NCI-H2081 (cell line): Measurements from ENCODE around the gene MGST1.
A peak's percentile ranks its signal among the peaks of the same experiment; 100 is the strongest.

ENCODE experiments used
- DNase-seq, 2 experiments: peaks; one replicate each; lab custom pipeline; 2025; lab: John Stamatoyannopoulos, UW

MGST1 gene, protein sequence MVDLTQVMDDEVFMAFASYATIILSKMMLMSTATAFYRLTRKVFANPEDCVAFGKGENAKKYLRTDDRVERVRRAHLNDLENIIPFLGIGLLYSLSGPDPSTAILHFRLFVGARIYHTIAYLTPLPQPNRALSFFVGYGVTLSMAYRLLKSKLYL

DNA sequence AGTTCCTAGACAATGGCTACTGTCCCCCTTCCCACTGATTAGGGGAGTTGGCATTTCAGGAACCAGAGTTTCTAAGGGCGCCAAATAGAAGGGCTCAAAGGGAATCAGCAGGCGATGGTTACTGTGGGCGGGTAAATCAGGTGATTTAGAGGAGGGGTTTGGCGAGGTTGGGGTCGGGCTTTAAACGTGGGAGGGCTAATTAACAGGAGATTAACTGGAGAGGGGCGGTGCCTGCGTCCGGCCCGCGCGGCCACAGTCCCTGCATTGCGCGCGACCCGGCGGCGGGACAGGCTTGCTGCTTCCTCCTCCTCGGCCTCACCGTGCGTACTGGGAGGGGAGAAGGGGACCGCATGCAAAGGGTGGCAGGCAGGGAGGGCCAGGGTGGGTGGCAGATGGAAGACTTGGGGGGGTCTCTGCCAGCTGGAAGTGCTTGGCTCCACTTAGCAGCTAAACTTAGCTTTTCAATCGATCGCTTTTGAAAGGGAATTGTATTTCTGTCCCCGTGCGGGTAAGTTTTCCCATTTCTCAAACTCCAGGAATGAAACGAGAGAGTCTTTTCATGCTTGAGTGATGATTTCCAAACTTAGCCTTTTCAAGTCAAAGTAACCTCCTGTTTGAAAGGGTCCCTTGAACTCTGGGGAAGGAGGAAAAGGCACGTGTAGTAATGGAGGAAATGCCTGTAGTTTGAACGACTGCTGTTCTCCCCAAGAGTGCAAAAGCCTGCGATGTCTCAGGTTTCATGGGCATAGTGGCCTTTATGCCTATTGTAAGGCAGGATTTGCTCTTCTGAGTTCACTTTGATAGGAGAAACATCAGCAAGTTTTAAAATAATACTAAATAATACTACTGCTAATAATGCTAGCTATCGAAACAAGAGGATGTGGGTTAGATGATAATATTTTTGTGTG lies at the start of gene MGST1:
Gene MGST1 (plus strand): TSS at position 255 of the 908 bp plus-strand sequence. CDS start 6,608 bp downstream, outside the sequence.
- peak; percentile 96 to 97 for DNase-seq

DNA sequence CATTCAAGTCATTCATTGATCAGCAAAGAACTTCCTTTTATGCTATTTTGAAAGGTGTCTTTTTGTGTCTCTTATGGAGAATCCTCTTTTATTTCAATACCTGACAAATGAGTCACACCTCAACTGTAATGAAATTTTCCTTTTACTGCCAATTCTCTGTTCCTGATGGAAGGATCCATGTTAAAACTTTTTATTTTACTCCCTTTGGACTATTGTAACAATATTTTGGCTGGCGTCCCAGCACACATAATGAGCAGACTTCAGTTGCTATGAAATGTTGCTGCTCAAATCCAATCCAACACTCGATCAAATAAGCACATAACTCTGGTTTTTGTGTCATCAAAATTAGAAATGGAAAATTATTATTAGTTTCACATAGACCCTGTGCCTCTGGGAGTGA lies 48.0 kb upstream of the MGST1 start:
- no peak for DNase-seq

DNA sequence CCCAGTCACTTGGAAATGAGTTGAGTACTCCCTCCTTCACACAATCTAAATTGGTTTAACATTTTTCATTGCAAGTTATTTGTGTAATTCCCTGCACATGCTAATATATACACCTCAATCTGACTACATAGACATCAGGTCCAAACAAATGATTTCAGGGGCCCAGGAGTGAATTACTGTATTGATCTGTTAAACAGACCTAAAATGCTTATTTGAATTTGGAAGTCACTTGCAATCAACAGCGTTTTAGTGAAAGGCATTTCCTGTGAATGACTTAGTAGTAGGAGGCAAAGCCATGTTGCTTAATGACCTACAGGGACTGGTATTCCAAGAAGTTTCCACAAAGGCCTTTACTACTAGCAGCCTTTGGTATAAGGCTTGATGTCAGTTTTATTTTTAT lies 47.3 kb upstream of the MGST1 start:
- no peak for DNase-seq

DNA sequence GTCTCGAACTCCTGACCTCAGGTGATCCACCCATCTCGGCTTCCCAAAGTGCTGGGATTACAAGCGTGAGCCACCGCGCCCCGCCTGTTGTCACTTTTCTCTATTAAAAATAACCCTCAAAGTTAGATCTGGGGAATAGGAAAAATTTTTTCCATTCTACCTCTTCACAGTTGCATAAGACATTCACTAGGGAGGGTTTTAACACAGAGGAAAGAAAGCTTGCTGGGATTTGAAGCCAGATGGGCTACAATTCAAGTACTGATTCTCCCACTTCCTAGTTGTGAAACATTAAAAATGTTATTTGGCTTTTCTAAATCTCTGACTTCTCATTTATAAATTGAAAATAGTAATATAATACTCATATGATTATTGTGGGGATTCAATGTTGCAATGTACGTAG lies 46.7 kb upstream of the MGST1 start:
- no peak for DNase-seq

DNA sequence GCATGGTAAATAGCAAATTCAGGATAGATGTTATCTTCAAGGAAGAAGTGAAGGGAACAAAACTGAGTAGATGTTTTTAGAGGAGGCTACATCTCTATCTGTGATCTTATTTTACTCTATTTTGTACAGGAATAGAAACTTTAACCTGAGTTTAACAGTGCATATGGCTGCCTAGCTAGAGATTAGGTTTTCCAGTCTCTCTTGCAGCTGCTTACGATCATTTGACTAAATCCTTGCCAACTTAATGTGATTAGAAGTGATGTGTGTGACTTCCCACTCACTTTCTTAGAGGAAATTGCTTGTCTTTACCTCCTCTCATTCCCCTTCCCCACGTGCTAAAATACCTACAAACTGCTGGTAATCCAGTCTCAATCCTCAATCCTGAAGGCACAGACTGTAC lies 43.5 kb upstream of the MGST1 start:
- DNase-seq = no peak

DNA sequence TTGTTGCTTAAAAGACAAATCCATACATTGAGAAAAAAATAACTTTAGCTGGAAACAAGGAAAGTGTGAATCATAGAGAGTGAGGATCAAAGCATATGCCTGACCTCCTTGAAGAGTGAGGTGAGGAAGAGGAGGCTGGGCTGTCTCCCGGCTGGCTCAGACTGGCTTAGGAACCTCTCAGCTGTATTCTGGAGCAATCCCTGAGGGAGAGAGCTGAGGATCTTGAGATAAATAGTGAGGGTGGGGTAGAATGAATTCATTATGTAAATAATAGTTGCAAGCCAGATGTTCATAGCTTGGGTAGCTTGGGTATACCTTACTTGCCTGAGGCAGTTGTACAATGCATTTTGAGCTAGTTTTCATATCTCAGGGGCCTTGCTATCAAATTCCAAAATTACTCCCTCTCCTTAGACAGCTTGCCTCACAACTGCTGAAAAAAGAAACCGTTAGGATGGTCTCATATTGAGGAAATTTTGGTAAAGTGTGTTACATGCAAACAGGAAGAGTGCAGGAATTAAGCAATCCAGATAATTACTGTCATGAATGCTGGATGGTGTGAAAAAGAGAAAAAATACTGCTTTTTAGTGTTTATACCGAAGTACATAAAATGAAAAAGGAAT lies 39.5 kb upstream of the MGST1 start:
- DNase-seq = no peak

DNA sequence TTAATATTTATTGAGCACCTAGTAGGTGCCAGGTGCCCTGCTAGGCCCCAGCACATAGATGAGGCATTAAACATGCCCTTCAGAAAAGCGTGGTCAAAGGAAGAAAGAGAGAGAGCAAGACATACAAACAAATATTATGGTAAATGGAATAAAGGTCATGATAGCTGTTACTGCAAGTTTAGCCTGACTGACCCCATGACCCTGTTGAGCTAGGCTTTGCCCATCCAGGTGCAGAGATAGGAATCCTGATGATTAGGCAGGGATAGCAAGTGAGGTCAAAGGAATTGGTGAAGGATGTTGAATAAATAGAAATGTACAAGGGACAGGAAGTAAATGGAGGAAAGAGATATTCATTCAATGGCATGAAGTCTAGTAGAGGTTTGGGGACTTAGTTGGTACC lies 36.5 kb upstream of the MGST1 start:
- no peak for DNase-seq

DNA sequence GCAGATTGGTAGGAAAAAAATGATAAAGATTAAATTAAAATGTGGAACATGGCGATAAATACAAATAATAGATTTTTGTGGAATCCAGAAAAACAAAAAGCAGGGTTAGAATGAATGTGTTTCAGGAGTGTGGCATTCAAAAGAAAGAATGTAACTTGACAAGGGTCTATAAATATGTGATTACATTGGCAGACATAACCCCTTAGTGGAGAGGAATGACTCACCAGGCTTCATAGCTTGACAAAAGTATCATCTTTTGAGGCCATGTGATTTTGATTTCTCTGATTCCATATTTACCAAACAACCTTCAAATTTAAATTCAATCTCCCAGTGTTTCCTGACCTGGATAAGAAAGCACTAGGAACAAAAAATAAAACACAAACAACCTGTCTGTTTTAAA lies 24.4 kb upstream of the MGST1 start:
- no peak for DNase-seq

DNA sequence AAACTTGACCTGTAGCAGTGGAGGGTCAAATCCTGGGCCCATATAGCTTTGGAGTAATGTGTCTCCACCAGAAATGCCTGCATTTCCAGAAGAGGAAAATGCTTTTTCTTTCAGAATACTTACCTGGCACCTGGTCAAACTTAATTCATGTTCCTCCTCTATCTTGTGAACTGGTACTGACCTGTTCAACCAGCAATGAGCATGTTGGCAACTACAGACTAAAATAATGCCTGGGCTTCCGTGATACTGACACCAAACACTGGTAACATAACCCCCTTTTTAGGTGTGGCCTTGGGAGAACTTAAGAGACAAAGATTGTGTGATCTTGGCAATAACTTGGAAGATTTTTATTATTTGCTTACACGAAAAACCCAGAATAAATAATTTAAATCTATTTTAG lies 23.8 kb upstream of the MGST1 start:
- DNase-seq = peak in 1 of 2 experiments; percentile 46

DNA sequence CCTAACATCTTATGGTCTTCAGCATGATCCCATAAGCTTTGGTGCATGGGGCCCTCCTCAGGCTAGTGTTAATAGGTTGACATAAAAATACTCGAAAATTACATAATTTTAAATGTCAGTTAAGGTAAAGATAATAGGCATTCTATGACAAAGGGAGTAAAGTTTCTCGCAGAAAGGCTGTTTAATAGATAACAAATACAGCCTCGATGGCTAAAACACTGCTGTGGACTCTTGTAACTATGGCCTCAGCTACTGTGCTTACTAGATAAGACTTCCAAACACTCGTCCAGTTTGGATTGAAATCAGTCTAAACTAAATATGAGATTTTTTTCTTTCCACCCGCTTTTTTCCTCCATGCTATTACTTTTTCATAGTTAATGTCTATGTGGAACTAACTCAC lies 23.2 kb upstream of the MGST1 start:
- DNase-seq = peak; percentile 29 to 84

DNA sequence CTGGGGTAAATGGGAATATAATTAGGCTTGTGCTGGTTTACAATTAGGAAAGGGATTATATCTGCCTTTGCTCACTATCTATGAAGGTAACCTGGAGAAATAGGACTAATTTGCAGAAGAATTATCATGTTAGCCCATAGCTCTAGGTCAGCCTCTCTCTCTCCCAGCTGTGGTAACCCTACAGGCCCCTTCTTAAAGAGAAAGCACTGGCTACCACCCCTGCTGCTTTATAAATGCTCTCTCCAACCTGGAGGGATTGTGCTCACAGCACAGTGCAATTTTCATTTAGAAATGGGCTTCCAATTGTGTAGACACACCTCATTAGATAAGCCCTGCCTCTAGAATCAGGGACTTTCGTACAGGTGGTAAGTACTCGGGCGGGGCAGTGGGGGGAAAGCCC lies 22.7 kb upstream of the MGST1 start:
- peak; percentile 90 to 98 for DNase-seq

DNA sequence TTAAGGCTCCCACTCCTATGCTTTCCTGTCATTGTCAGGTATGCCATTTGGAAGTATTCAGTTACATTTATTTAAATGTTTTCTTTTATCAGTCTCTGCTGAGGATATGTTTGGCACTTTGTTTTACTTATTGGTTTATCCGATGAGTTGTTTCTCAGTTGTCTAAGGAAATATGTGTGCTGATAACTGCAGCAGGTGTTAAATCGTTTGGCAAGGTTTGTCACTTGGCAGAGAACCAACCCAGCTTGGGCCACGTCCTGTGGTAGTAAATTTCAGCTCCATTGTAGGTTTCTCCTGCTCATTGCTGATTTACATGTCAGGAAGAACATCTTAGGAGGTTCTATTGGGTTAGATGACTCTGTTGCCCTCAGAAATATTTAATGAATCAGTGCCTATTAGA lies 22.0 kb upstream of the MGST1 start:
- peak; percentile 79 to 97 for DNase-seq

DNA sequence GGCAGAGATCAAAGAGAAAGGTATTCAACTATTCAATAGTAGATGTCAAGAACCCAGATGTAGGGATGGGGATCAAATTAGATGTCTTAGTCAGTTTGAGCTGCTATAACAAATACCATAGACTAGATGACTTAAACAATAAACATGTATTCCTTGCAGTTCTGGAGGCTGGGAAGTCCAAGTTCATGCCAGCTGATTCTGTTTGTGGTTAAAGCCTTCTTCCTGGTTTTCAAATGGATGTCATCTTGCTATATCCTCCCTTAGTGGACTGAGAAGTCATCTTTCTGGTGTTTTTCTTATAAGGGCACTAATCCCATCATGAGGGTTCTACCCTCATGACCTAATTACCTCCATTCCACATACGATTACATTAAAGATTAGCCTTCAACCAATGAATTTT lies 19.5 kb upstream of the MGST1 start:
- DNase-seq = no peak

DNA sequence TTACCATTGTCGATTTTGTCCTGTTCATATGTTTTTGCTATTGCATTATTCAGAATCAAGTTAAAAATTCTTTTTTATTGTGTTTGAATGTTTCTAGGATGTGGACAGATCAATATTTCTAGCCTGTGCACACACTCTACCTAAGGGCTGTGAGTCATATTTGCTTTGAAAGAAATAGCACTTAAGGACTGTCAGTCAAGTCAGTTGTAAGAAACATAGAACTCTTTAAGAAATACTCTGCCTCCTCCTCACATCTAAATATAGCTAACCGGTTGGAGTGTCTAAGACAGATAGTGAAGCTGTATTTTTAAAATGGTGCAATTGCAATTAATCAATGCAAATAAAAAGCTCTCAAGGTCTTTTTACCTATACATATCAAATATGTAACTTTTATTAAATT lies 17.9 kb upstream of the MGST1 start:
- no peak for DNase-seq

DNA sequence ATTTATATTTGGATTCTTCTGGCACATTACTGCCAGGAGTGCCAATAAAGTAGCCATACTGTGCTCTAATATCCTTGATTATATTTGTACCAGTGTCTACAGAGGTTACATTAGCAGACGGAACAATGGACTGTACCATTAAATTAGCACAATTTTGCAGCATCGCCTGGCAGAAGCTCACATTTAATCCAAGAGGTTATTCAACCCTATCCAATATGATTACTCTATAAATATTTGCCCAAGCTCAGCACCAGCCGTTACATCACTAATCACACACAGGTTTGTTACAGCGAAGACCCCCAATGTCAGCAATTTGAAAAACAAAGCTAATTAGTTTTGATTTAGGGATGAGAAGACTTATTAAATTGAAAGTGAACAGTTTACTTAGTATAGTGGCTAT lies 16.9 kb upstream of the MGST1 start:
- peak; percentile 94 to 100 for DNase-seq

DNA sequence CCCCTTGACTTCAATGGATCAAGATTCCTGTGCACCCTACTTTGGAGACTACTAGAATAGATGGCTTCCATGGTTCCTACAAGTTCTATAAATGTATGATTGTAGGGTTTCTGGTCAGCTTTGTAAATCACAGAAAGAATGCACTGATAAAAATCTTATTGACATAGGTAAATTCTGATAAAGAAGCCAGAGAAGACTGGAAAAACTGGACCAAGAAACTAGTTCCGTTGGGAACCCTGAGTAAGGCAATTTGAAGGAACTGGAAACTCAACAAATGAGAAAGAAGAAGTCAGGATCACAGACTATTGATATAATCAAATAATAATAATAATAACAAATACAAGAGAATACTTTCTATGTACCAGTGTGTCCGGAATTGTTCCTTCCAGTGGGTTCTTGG lies 15.4 kb upstream of the MGST1 start:
- DNase-seq = no peak

DNA sequence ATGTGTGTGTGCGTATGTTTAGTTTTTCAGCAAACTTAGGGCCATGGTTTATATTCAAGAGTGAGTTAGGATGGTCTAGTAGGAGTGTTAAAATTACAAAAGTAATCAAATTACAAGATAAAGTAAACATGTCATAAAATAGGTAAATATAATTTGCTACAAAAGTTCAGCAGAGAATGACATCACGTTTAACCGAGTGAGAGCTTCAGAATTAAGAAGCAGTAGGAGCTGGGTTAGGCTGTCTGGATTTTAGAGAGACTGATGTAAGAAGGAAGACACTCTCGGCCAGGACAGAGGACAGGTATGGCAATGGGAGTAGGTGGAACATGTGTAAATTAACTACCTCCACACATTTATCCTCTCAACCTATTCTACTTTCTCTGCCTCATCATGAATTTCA lies 11.6 kb upstream of the MGST1 start:
- no peak for DNase-seq

DNA sequence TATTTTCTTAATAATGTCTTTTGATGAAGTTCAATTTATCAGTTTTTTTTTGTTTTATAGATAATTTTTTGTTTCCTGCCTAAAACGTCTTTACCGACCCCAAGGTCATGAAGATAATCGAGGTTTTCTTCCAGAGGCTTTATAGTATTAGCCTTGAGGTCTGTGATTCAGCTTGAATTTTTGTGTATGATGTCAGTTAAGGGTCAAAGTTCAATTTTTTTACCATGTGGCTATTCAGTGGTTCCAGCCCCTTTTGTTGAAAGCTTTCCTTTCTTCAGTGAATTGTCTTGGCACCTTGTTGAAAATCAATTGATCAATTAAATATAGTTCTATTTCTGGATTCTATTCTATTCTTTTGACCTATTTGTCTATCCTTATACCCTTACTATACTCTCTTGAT lies 3.2 kb upstream of the MGST1 start:
- DNase-seq = no peak

DNA sequence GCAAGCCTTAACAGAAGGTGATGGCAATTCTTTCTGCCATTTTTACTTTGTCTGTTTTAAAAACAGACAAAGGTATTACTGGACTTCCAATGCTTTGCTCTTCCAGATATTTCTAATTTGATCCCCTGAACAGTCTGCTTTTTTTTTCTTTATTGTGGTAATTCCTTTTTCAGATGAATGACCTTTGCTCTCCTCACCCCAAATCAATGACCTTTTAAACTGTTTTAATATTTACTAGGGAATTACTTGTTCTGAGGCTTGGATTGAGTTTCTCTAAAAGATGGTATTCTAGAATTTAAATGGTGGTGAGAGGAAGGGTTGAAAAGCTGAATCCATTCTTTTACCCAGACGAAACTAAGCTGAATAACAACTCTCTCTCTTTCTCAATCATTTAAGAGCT lies 2.3 kb upstream of the MGST1 start:
- no peak for DNase-seq

DNA sequence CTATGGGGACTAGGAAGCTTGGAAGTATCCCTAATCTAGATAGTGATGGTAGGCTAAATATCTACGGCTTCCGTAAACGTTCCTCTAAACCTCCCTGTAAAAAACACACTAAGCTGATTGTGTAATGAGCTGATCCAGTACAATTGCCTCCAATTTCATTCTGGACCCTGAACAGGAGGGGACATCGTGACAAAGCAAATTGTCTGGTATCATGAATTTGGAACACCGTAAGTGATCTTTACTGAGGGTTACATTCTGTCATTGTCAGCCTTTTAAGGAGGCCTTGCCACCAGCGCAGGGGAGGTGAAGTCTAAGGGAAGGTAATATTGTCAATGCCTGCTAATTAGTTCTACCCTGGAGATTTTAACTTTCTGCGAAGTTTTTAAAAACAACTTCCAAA lies 487 bp upstream of the MGST1 start:
- DNase-seq = peak in 1 of 2 experiments; percentile 72

DNA sequence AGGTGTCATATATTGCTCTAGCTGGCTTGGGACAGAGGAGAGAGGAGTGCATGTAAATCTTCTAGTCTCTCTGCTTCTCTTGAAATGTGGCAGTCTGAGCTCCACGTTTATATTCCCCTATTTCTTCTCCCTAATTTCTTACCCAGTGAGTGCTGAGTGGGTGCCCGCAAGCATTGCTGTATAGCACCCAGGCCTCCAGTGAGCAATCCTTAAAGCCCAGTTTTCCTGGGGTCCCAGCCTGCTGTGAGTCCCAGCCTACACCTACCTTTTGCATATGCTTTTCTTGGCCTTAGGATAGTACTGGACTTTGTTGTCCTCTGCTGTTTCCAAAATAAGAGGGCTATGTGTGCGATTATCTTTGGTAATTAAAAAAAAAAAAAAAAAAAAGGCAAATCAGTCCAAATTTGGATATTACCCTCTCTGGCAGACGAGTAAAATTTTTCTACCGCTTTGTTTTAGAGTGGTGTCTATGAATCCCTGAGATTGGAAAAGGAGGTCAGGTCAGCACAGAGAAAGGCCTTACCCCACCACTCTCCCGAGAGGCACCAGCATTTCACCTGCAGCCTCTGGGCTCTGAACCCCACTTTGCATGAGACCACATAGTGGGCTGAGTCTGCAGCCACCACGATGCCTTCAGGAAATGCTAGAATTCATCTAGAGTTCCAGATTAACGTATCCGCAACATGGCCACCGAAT lies 1.1 kb downstream of the MGST1 start:
- no peak for DNase-seq

DNA sequence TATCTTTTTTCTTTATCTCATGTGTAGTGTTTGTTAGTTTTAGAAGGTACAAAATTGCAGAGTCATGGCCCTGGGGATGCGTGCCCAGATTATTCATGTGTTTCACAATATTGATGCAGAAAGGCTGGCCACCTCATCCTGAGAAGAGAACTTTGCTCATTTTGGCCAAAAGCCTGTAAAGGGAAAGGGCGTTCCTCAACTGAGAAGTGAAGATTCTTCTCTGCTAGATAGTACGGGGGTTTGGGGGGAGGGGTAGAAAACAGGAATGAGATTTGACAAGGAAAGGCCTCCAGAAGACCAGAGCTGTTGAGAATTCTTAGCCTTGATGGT lies 1.7 kb downstream of the MGST1 start:
- DNase-seq = peak in 1 of 2 experiments; percentile 30

DNA sequence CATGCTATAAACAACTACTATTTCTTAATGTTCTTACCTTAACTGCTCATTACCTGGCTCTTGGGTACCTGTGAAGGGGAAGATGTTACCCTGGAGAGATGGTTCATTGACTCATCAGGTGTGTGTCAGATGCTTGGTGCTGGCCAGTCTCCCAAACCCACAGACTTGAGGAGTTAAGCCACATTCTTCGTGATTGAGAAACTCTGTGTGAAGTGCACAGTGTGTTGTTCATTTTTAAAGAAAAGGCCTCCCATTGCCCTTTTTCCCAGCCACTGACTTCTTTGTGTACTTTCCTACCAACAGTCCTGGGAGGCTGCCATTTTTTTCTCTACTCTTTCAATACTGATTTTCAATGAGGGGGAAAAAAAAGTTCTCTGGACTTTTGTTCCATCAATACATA lies 3.2 kb downstream of the MGST1 start:
- no peak for DNase-seq
